Panc1 (cell line): Measurements from ENCODE around the gene PTPRF.

Experiments used
- POLR2AphosphoS5 ChIP-seq: IDR thresholded peaks from 2 replicates; pipeline ENCODE4 v1.6.1; 2012; ENCODE audit warnings: mild to moderate bottlenecking, low read depth, low read length, moderate library complexity
- TF ChIP-seq, protein P1 (sequence below): fragments of 450-650 bp; IDR thresholded peaks from 2 replicates; pipeline ENCODE4 v1.5.1; 2017; ENCODE audit warnings: mild to moderate bottlenecking
- TF ChIP-seq, protein P2 (sequence below), 2 experiments: IDR thresholded peaks; 2 replicates each; pipeline ENCODE4 v1.6.1; 2011 to 2012; ENCODE audit warnings: low read depth in 2 of 2, control low read depth in 1 of 2, low read length in 1 of 2, mild to moderate bottlenecking in 1 of 2, moderate library complexity in 1 of 2; ENCODE audit not compliant: insufficient read depth in 1 of 2

DNA sequence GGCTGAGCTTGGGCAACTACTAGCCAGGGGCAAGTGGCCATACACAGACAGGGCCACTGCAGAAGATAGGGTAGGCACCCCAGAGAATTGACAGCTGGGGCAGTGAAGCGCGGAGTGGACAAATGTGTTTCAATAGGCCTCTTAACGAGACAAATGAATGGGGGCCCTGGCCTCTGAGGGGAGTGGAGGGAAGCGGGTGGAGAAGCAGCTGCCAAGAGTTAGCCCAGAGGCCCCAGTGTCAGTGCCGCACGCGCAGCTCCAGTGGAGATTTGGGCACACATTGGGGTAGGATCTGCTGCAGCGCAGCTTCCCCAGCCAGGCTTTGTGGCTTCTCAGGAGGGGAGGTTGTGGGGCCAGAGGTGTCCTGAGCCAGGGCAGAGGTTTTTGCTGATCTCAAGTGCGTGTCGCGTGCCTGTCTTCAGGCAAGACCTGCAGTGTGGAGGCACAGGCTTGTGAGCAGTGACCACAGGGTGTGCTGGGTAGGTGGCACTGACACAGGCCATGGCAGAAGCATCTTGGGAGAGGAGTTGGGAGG is 16.9 kb downstream of the PTPRF start:
- TF ChIP-seq, protein P1, sequence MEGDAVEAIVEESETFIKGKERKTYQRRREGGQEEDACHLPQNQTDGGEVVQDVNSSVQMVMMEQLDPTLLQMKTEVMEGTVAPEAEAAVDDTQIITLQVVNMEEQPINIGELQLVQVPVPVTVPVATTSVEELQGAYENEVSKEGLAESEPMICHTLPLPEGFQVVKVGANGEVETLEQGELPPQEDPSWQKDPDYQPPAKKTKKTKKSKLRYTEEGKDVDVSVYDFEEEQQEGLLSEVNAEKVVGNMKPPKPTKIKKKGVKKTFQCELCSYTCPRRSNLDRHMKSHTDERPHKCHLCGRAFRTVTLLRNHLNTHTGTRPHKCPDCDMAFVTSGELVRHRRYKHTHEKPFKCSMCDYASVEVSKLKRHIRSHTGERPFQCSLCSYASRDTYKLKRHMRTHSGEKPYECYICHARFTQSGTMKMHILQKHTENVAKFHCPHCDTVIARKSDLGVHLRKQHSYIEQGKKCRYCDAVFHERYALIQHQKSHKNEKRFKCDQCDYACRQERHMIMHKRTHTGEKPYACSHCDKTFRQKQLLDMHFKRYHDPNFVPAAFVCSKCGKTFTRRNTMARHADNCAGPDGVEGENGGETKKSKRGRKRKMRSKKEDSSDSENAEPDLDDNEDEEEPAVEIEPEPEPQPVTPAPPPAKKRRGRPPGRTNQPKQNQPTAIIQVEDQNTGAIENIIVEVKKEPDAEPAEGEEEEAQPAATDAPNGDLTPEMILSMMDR: no peak
- TF ChIP-seq POLR2AphosphoS5: no peak
- TF ChIP-seq, protein P2, sequence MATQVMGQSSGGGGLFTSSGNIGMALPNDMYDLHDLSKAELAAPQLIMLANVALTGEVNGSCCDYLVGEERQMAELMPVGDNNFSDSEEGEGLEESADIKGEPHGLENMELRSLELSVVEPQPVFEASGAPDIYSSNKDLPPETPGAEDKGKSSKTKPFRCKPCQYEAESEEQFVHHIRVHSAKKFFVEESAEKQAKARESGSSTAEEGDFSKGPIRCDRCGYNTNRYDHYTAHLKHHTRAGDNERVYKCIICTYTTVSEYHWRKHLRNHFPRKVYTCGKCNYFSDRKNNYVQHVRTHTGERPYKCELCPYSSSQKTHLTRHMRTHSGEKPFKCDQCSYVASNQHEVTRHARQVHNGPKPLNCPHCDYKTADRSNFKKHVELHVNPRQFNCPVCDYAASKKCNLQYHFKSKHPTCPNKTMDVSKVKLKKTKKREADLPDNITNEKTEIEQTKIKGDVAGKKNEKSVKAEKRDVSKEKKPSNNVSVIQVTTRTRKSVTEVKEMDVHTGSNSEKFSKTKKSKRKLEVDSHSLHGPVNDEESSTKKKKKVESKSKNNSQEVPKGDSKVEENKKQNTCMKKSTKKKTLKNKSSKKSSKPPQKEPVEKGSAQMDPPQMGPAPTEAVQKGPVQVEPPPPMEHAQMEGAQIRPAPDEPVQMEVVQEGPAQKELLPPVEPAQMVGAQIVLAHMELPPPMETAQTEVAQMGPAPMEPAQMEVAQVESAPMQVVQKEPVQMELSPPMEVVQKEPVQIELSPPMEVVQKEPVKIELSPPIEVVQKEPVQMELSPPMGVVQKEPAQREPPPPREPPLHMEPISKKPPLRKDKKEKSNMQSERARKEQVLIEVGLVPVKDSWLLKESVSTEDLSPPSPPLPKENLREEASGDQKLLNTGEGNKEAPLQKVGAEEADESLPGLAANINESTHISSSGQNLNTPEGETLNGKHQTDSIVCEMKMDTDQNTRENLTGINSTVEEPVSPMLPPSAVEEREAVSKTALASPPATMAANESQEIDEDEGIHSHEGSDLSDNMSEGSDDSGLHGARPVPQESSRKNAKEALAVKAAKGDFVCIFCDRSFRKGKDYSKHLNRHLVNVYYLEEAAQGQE (IDR thresholded peaks at IDR 0.05; ENCODE audit: insufficient read depth in 1 of 2, low read depth in 2 of 2, low read length in 1 of 2): no peak
